Activated CD4-positive, alpha-beta T cell treated with anti-CD3 and anti-CD28 coated beads for 36 hours (primary cell): ENCODE data around the gene FAM200C. TPM values are rescaled to one million over a fixed set of nuclear protein-coding genes. Genes with fewer than 3 reads are reported as not detected.

Source experiments
- ATAC-seq: fragments of 200-7000 bp; cut with Tn5 transposase; one replicate; pipeline ENCODE4 v1.10.0; 2021; ENCODE audit warnings: mild to moderate bottlenecking, moderate library complexity
- CTCF ChIA-PET: fragments of 350-600 bp; sonication (Branson Sonifier 250); formaldehyde crosslinking; loops from one replicate; lab custom pipeline; 2021; ENCODE audit warnings: antibody characterized with exemption; lab: Charles Lee
- POLR2A ChIA-PET: fragments of 350-600 bp; sonication (Branson Sonifier 250); formaldehyde crosslinking; loops from one replicate; lab custom pipeline; 2021; ENCODE audit warnings: antibody characterized with exemption, inconsistent platforms; lab: Charles Lee
- DNase-seq: peaks from one replicate; pipeline ENCODE4 v3.0.0-alpha.2; 2020
- H3K27ac Mint-ChIP-seq: one replicate; pipeline ENCODE4 v1.8.0; 2021; ENCODE audit warnings: mixed read lengths
- H3K27me3 Mint-ChIP-seq: one replicate; pipeline ENCODE4 v1.8.0; 2021; ENCODE audit warnings: mixed read lengths
- H3K36me3 Mint-ChIP-seq: one replicate; pipeline ENCODE4 v1.8.0; 2021; ENCODE audit warnings: low read depth, mixed read lengths
- H3K4me1 Mint-ChIP-seq: one replicate; pipeline ENCODE4 v1.8.0; 2021; ENCODE audit warnings: mixed read lengths
- H3K4me3 Mint-ChIP-seq: one replicate; pipeline ENCODE4 v1.8.0; 2021; ENCODE audit warnings: mild to moderate bottlenecking, moderate library complexity, mixed read lengths
- H3K9me3 Mint-ChIP-seq: one replicate; pipeline ENCODE4 v1.8.0; 2021; ENCODE audit warnings: low read depth, mixed read lengths
- intact Hi-C, 2 experiments: fragments of 100-400 bp; cut with DNase I in 1 of 2; cut with micrococcal nuclease in 1 of 2; formaldehyde crosslinking; loops; one replicate each; pipeline versions ENCODE4 v1.14.2 to v1.15.1; 2022 to 2024; cut with DNase I, micrococcal nuclease
- total RNA-seq, 2 experiments: library from RNA; stranded (reverse); gene quantifications; one replicate each; pipeline ENCODE4 v1.2.3, GENCODE V29; 2021

Gene FAM200C
- total RNA-seq, 2 experiments from 2014 or later = 0.91 to 1.3 TPM

DNA sequence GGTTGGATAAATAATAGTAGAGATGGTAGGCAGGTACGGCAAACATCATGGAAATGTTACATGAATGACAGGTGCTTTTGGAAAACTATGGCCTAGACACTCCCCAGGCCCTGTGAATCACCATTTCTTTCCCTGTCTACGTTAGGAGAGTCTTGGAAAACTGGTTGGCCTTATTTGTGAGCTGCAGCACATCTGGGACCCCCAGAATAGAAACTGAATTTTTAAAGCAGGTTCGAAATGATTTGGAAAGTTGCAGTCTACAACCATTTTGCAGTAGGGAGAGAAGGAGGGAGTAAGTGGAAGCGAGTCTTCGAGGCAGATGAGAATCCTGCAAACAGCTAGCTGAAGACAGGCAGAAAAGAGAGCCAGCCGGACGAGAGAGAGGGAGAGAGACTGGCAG is 42.5 kb downstream of the FAM200C start:
- H3K9me3 Mint-ChIP-seq = no peaks in the 10 kb centered on the region
- ChIA-PET CTCF (interaction anchor here (0.7 kb wide), 2 partner anchors 50 to 553 kb away, joined by 3 to 4 read pairs; no protein-coding TSS in a partner anchor), POLR2A (no interaction called here)
- no peak overlapping the region for H3K4me3 Mint-ChIP-seq
- no peaks in the 10 kb centered on the region for H3K4me1 Mint-ChIP-seq
- ATAC-seq (no peak), DNase-seq (no peak)
- H3K27me3 Mint-ChIP-seq = no peaks in the 10 kb centered on the region
- no peaks in the 10 kb centered on the region for H3K36me3 Mint-ChIP-seq
- no peak overlapping the region for H3K27ac Mint-ChIP-seq
- intact Hi-C loops = no loop called here

DNA sequence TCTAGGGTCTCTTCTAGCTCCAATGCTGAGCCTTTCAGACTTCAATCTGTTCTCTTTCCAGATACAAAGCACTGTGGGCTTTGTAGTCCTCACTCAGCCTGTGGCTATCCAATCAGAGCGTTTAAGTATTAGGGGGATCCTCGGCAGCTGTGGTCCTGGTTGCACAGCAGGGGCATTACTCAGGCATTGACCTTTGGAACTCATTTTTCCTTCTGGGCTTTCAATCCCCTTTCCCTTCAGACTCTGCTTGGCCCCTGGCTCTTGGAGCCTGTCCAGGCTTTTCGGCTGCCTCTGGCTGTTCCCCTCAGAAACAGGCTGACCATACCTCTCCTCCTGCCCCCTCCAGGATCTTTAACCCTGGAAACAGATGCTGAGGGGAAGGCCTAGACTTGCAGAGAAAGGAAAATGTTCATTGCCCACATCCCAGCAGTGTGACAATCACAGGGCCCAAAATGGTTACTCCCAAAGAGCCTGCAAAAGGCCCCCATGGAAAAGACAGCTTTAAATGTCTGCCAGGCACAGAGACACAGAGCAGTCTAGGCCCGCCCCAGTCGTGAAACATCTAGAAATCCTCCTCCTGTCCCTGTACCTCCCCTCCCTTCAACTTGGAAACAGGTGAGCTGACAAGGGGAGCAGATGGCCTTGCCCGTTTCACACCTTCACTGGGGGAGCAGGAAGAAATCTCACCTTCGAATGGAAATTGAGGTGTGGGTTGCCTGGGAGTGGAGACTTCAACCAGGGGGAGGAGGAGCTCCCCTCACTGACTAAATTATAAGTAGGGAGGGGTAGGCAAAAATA is 43.1 kb downstream of the FAM200C start:
- Mint-ChIP-seq H3K27me3 (no peaks in the 10 kb centered on the region), H3K36me3 (no peaks in the 10 kb centered on the region), H3K4me3 (no peak overlapping the region), H3K9me3 (no peaks in the 10 kb centered on the region), H3K4me1 (no peaks in the 10 kb centered on the region), H3K27ac (no peak overlapping the region)
- ChIA-PET POLR2A (no interaction called here), CTCF (interaction anchor here (0.6 to 1.5 kb wide), 3 partner anchors 11 to 552 kb away, joined by 4 read pairs; partner anchors contain the start of gene FAM200C)
- intact Hi-C loops = no loop called here
- no peak for ATAC-seq
- DNase-seq = no peak

DNA sequence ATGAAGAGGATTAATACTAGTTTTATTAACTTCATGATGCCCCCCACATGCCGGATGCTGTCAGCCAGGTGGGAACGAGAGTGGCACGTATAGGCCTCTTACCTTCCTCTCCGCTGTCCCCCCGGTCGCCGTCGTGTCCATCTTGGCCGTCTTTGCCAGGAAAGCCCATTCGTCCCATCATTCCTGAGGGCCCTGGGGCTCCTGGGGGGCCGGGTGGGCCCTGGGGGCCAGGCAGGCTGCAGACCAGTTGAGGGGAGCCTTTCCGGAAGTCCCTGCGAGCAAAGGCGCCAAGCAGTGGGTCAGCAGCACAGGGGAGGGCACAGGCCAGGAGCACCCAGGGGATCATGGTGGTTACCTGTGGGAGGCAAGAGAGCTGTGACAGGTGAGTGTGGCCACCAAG is 45.2 kb downstream of the FAM200C start:
- H3K27me3 Mint-ChIP-seq = no peaks in the 10 kb centered on the region
- ChIA-PET CTCF (no interaction called here), POLR2A (no interaction called here)
- no peak overlapping the region for H3K27ac Mint-ChIP-seq
- no peak overlapping the region for H3K4me3 Mint-ChIP-seq
- intact Hi-C loops = no loop called here
- no peaks in the 10 kb centered on the region for H3K9me3 Mint-ChIP-seq
- ATAC-seq (no peak), DNase-seq (no peak)
- H3K36me3 Mint-ChIP-seq = no peaks in the 10 kb centered on the region
- no peaks in the 10 kb centered on the region for H3K4me1 Mint-ChIP-seq

- Mint-ChIP-seq H3K9me3 (no peaks in the 10 kb centered on the region), H3K36me3 (no peaks in the 10 kb centered on the region), H3K27ac (no peak overlapping the region), H3K4me3 (no peak overlapping the region), H3K27me3 (no peaks in the 10 kb centered on the region), H3K4me1 (no peaks in the 10 kb centered on the region)
- DNase-seq (no peak), ATAC-seq (no peak)
- POLR2A ChIA-PET = no interaction called here
- CTCF ChIA-PET = no interaction called here
- intact Hi-C loops = no loop called here
These were observed 46.5 kb downstream of the FAM200C start for GRCh38 chr5:160353379-160353778.

DNA sequence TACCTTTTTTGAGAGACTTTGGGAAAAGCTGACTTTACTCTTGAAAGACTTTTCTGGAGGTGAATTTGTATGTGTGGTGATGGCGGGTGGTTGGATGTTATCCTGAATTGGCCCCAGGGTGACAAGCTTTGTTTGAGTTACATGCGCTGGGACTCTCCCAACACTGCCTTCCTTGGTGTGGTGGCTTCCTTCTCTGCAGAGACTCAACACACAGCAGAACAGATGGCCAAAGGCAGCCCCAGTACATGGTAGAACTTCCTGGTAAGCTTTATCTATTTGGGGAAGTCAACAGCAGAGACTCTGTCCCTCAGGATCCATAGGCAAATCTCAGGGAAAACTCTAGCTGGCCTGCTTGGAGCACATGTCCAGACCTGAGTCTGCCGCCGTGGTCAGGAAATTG is 47.5 kb downstream of the FAM200C start:
- intact Hi-C loops = no loop called here
- H3K4me1 Mint-ChIP-seq = no peaks in the 10 kb centered on the region
- CTCF ChIA-PET = interaction anchor here (0.6 to 1.8 kb wide), 7 partner anchors 8 to 91 kb away, joined by 3 to 4 read pairs (median 4); no protein-coding TSS in a partner anchor
- H3K27me3 Mint-ChIP-seq = no peaks in the 10 kb centered on the region
- POLR2A ChIA-PET = no interaction called here
- H3K27ac Mint-ChIP-seq = no peak overlapping the region
- no peak overlapping the region for H3K4me3 Mint-ChIP-seq
- H3K36me3 Mint-ChIP-seq = no peaks in the 10 kb centered on the region
- DNase-seq (no peak), ATAC-seq (no peak)
- H3K9me3 Mint-ChIP-seq = no peaks in the 10 kb centered on the region

GRCh38 chr5:160349935-160350303 is 49.9 kb downstream of the FAM200C start:
- H3K27ac Mint-ChIP-seq = no peak overlapping the region
- H3K36me3 Mint-ChIP-seq = no peaks in the 10 kb centered on the region
- CTCF ChIA-PET = interaction anchor here (0.6 to 1.9 kb wide), 2 partner anchors 151 to 1062 kb away, joined by 3 to 7 read pairs; no protein-coding TSS in a partner anchor
- intact Hi-C loops = loop anchor here in 1 of 2 experiments (5.0 to 10.0 kb wide), 2 partner anchors 268 to 1065 kb away; no protein-coding TSS in a partner anchor
- no peaks in the 10 kb centered on the region for H3K4me1 Mint-ChIP-seq
- H3K9me3 Mint-ChIP-seq = no peaks in the 10 kb centered on the region
- DNase-seq = no peak
- no peak for ATAC-seq
- H3K27me3 Mint-ChIP-seq = no peaks in the 10 kb centered on the region
- H3K4me3 Mint-ChIP-seq = no peak overlapping the region
- POLR2A ChIA-PET = no interaction called here

DNA sequence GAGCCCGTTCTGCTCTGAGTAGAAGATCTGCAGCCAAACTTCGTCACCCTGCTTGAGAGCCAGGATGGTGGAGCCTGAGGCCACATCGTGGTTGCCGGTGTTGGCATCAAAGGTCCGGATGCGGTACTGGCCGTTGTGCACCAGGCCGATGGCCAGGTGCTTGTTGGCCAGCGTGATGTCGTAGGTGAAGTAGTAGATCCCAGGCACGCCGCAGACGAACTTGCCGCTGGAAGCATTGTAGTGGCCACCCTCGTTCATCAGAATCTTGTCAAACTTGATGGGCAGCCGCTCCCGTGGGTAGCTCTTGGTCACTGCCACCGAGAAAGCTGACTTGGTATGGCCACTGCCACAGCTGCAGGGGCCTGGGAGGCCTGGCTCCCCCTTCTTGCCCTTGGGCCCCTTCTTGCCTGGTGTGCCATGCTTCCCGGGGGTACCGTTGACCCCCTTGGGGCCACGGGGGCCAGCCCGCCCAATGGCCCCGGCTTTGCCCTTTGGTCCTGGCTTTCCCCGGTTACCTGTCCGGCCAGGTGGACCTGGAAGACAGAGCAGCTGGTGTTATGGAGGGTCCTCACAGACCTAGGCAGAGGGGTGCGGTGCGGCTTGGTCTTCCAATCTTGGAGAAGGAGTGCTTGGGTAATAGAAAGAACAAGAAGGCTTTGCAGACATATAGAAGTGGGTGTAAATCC is 50.5 kb downstream of the FAM200C start:
- no peaks in the 10 kb centered on the region for H3K9me3 Mint-ChIP-seq
- H3K4me3 Mint-ChIP-seq = no peak overlapping the region
- H3K36me3 Mint-ChIP-seq = no peaks in the 10 kb centered on the region
- H3K4me1 Mint-ChIP-seq = no peaks in the 10 kb centered on the region
- ChIA-PET POLR2A (no interaction called here), CTCF (interaction anchor here (0.6 to 1.9 kb wide), 2 partner anchors 151 to 1061 kb away, joined by 3 to 7 read pairs; no protein-coding TSS in a partner anchor)
- ATAC-seq (no peak), DNase-seq (no peak)
- H3K27me3 Mint-ChIP-seq = no peaks in the 10 kb centered on the region
- intact Hi-C loops = loop anchor here in 1 of 2 experiments (5.0 to 10.0 kb wide), 2 partner anchors 267 to 1065 kb away; no protein-coding TSS in a partner anchor
- no peak overlapping the region for H3K27ac Mint-ChIP-seq

GRCh38 chr5:160348080-160348479 is 51.8 kb downstream of the FAM200C start:
- H3K27ac Mint-ChIP-seq = no peak overlapping the region
- H3K36me3 Mint-ChIP-seq = no peaks in the 10 kb centered on the region
- no peaks in the 10 kb centered on the region for H3K9me3 Mint-ChIP-seq
- intact Hi-C loops = loop anchor here in 1 of 2 experiments (5.0 to 10.0 kb wide), 2 partner anchors 266 to 1063 kb away; no protein-coding TSS in a partner anchor
- ChIA-PET POLR2A (no interaction called here), CTCF (interaction anchor here (0.6 to 1.1 kb wide), 3 partner anchors 22 to 264 kb away, joined by 3 read pairs; partner anchors contain the start of gene C1QTNF2)
- H3K4me3 Mint-ChIP-seq = no peak overlapping the region
- H3K27me3 Mint-ChIP-seq = no peaks in the 10 kb centered on the region
- DNase-seq (no peak), ATAC-seq (no peak)
- H3K4me1 Mint-ChIP-seq = no peaks in the 10 kb centered on the region

GRCh38 chr5:160347448-160347847 is 52.4 kb downstream of the FAM200C start:
- ChIA-PET POLR2A (no interaction called here), CTCF (interaction anchor here (0.8 kb wide), 1 partner anchor 263 kb away, joined by 3 read pairs; no protein-coding TSS in a partner anchor)
- Mint-ChIP-seq H3K36me3 (no peaks in the 10 kb centered on the region), H3K4me3 (no peak overlapping the region), H3K9me3 (no peaks in the 10 kb centered on the region), H3K27me3 (no peaks in the 10 kb centered on the region), H3K4me1 (no peaks in the 10 kb centered on the region), H3K27ac (no peak overlapping the region)
- no peak for ATAC-seq
- intact Hi-C loops = loop anchor here in 1 of 2 experiments (5.0 to 10.0 kb wide), 2 partner anchors 265 to 1063 kb away; no protein-coding TSS in a partner anchor
- DNase-seq = no peak
